Adipose tissue (tissue), 3 donors: Measurements from ENCODE around the gene POU1F1. TPM values are rescaled to one million over a fixed set of nuclear protein-coding genes. Genes with fewer than 3 reads are reported as not detected.
"Not testable (repeated sequence)": the region's sequence is repeated elsewhere in the genome, so short reads cannot be mapped to it uniquely, and the experiment has no call there.

Experiments used
- H3K27ac ChIP-seq: one replicate; pipeline ENCODE4 v1.5.1; 2013; ENCODE audit warnings: low read depth, low read length
- WGBS, 3 donors: extraction: QIAGEN DNeasy Blood & Tissue Kit; methylation state at CpG; one replicate each; pipeline ENCODE4 v1.1.7; 2013; 5-methylcytosine and 5-hydroxymethylcytosine counted together
- polyA plus RNA-seq, 3 donors: library from polyadenylated mRNA; stranded (reverse); fragments of 200-250 nt; gene quantifications; one replicate each; pipeline ENCODE4 v1.2.3, GENCODE V29; 2013
- donor health status: healthy with polysubstance abuse.
- donor health status: Bipolar disorder and iron deficiency.
- donor health status: healthy.

Gene POU1F1
- polyA plus RNA-seq, 3 donors, result not detected

DNA sequence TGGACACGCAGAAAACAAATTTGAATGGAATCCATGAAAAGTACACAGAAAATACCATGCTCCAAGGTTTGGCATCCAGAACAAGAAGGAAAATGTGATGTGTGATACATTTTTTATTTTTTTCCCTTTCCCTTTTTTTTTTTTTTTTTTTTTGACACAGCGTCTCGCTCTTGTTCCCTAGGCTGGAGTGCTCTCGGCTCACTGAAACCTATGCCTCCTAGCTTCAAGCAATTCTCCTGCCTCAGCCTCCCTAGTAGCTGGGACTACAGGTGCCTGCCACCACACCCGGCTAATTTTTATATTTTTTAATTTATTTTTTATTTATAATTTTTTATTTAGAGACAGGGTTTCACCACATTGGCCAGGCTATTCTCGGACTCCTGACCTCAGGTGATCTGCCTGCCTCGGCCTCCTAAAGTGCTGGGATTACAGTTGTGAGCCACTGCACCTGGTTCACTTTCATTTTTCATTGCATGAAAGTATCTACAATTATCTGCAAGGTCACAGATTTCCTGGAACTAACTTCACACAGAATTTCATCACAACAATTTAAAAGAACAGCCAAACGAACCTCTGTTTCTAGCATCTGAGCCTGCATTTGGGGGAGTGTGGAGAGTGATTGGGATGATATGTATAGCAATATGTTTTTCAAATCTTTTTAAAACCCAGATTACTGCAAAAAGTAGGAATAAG is 8.3 kb downstream of the POU1F1 start:
- 47 to 82% (median 72%) methylated on average over 8 of the region's 8 CpGs for WGBS, 3 donors
- H3K27ac ChIP-seq, result no peak overlapping the region

DNA sequence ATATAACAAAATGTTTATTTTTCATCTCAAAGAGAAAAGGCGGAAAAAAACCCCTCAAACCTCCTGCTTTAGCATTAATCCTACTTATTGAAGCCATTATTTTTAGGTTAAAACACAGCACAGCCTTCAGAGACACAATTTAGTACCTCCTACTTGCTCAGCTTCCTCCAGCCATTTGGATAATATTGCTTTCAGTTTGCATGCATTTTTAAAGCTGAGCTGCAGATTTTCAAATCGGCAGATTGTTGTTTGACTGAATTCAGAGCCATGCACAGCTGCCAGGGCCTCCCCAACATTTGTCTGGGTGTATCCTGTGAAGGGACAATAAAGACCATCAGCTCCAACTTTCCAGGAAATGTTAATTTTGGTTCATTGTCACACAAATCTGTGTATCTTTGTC is 14.5 kb downstream of the POU1F1 start:
- no peak overlapping the region for H3K27ac ChIP-seq
- 40 to 63% (median 60%) methylated on average over 2 of the region's 2 CpGs for WGBS, 3 donors

DNA sequence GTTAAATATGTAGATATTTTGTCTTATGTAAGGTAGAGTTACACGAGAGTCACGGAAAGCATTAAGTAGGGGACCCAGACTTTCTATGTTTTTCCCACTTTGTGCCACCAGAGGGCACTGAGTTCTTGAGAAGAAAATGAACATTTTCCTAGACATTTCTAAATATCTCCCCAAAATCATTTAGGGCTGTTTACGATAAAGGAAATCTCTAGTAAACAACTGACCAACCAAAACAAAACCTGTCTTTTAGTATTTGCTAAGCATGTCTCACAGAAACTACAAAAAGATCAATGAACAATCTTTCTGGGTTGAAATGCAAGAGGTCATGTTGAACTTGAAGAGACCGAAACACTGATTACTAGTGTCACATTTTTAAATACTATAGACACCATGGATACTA is 16.1 kb downstream of the POU1F1 start:
- H3K27ac ChIP-seq, result no peak overlapping the region
- WGBS, 3 donors, result 32 to 37% (median 33%) methylated on average over 4 of the region's 4 CpGs

DNA sequence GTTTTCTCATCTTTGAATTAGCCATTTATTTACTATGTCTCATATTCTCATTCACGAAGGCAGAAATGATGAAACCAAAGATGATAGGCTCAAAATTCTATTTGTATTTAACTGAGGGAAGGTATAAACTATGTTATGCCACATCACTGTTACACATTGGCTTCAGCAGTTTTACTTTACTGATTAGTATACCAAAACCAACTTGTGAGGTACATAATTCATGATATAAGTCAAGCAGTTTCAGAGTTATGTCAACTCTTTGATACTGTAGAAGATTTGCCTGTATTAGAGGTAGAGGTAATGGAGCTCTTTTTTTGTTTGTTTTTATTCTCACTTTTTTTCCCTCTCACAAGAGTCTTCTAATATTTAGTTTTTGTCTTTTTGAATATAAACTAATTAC is 26.4 kb downstream of the POU1F1 start:
- no peak overlapping the region for H3K27ac ChIP-seq
- 84 to 98% (median 95%) methylated on average over 1 of the region's 1 CpG for WGBS, 3 donors

DNA sequence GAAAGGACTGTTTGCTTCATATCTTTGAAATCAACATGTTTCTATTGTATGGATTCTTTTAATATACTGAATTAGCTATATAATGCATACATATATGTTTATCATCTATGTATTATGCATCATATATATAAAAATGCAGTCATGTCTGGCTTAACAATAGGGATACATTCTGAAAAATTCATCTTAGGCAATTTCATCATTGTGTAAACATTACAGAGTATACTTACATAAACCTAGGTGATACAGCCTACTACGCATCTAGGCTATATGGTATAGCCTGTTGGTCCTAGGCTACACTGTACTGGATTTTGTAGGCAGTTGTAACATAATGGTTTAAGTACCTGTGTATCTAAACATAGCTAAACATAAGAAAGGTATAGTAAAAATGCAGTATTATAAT is 27.6 kb downstream of the POU1F1 start:
- no peak overlapping the region for H3K27ac ChIP-seq
- 89 to 97% (median 95%) methylated on average over 1 of the region's 1 CpG for WGBS, 3 donors

DNA sequence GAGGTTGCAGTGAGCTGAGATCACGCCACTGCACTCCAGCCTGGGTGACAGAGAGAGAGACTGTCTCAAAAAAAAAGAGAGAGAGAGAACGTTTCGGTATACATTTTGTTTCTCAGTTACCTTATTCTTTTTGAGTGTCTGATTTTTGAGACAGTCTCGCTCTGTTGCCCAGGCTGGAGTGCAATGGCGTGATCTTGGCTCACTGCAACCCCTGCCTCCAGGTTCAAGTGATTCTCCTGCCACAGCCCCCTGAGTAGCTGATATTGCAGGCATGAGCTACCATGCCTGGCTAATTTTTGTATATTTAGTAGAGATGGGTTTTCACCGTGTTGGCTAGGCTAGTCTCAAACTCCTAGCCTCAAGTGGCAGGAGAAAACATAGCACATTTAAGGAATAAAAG is 28.2 kb downstream of the POU1F1 start:
- not testable (repeated sequence) for H3K27ac ChIP-seq
- WGBS, 3 donors, result 88 to 97% (median 95%) methylated on average over 6 of the region's 6 CpGs

DNA sequence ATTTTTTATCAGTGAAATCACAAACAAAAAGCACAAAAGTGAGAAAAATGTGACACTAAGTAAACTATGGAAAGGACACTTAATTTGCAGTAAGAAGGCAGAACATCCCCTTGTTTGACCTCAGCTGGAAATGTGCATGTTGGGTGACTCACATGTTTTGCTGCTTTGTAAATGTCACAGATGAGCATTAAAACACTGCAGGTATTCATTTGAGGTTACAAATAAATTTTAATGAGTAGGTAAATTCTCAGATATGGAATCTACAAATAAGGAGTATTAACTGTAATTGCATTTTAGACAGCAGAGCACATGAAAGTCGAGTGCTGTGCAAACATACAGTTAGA is 29.0 kb downstream of the POU1F1 start:
- WGBS, 3 donors, result 68 to 97% (median 96%) methylated on average over 1 of the region's 1 CpG
- no peak overlapping the region for H3K27ac ChIP-seq

DNA sequence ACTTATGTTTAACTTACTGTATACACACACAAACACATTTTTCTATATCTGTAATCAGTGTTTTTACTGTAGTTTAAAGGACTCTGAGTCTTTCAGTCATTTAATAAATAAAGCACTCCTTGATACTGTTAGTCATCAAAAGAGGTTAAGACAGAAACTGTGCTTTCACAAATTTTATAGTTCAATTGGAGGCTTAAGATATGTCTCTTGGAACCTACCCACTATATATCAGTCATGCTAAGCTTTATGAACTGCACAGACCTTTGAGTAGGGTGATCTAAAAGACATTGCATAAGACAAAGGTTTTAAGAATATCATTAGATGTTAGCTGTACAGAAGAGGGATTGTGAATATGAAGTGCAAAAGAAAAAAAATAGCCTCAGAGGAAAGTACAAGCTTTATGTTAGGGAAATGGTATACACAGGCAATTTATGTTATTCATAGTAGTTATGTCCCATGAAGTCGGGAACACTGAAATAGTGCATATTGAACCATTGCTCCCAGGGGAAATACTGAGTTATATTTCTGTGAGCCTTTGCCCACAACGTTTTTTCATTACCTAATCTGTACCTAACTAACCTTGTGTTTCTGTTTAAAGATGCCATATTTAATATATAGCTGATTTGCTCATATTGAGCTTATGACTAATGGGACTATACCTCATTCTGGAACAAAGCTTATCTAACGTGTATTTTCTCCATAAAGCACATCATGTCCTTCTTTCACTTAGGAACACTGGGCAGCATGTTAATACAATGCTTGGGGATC is 29.5 kb downstream of the POU1F1 start:
- WGBS, 3 donors, result 68 to 84% (median 82%) methylated on average over 3 of the region's 3 CpGs
- no peak overlapping the region for H3K27ac ChIP-seq

DNA sequence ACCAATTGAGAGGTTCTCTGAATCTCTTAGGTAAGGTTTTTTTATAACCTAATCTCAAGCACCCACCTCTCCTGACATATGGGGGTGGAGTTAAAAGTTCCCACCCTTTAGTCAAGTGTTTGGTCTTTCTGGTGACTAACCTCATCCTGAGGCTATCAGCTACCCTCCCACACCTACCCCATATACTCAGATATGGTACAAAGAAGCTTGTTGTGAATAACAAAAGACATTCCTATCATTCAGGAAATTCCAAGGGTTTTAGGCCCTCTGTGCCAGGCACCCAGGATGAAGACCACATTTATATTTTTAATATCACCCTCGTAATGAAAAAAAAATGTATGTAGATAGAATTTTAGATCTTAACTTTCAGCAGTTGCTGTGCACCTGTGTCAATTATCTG is 40.3 kb downstream of the POU1F1 start:
- H3K27ac ChIP-seq, result no peak overlapping the region
- 95 to 100% (median 97%) methylated on average over 1 of the region's 1 CpG for WGBS, 3 donors

DNA sequence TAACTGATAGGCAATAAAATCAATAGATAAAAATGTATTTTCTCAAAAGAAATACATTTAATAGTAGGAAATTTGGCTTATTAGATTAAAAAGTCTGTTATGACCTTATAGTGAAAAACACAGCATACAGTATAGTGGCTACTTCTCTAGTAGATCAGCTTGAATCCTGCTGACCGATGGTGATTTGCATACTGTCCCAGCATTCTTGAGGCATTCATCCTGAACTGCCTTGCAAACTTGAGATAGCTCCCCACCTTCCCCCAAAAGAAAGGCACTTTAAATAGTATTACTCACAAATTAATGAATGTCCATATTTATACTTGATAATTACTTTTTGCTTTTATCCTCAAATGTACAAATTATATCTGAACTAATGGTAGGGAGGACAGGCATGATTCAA is 42.6 kb downstream of the POU1F1 start:
- 89 to 100% (median 98%) methylated on average over 1 of the region's 1 CpG for WGBS, 3 donors

DNA sequence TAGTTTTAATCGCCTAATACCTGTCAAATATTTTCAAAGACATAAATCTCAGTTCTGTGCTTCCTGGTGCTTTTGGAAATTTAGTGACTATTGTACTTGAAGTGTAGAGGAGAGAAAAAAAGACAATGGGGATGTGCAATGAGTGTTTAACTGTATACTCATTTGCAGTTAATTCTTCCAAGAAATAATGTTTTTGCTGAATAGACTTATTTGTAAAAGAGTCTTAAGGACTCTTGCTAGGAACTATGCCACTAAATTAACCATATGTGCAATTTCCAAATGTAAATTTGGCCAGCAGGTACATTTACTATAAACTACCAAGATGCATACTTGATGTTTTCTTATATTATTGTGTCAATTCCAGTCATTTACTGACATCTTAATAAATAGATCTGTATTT is 47.3 kb downstream of the POU1F1 start:
- WGBS, 3 donors, result 35 to 85% (median 74%) methylated on average over 1 of the region's 1 CpG
- no peak overlapping the region for H3K27ac ChIP-seq

More for the DNA sequence above, 42.6 kb downstream of the POU1F1 start:
- no peak overlapping the region for H3K27ac ChIP-seq

DNA sequence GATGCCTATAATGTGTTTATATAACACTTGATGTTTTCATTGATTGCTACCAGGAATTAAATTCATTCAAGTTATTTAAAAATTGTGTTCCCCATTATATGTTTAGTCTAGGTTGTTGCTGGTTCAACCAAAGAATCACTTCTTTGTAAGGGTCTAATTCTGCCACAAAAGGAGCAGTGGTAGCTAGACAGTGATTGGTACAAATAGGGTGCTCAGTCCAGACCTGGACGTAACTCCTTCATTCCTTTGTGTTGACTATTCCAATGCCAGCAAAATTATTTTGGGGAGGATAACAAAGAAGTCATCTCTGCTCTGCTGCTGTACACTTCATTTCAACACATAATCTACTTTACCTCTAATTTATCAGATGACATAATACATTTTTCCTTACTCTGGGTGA is 48.1 kb downstream of the POU1F1 start:
- H3K27ac ChIP-seq, result no peak overlapping the region
- WGBS, 3 donors, result 10 to 38% (median 32%) methylated on average over 1 of the region's 1 CpG

DNA sequence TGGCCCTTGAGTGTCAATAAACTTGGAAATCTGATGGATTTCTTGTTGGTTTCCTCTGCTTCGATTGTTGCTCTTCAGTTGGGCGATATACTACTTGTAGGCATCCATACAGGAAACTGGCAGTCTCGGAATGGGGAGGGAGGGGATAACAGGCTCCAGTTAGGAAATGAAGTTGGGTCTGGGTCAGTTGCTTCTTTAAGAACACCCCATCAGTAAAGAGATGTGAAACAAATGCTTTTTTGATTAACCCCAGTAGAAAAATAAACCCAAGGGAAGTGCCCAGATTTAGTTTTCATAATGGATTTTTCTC is 48.6 kb downstream of the POU1F1 start:
- no peak overlapping the region for H3K27ac ChIP-seq
- 0% methylated on average over 3 of the region's 3 CpGs for WGBS, 3 donors

DNA sequence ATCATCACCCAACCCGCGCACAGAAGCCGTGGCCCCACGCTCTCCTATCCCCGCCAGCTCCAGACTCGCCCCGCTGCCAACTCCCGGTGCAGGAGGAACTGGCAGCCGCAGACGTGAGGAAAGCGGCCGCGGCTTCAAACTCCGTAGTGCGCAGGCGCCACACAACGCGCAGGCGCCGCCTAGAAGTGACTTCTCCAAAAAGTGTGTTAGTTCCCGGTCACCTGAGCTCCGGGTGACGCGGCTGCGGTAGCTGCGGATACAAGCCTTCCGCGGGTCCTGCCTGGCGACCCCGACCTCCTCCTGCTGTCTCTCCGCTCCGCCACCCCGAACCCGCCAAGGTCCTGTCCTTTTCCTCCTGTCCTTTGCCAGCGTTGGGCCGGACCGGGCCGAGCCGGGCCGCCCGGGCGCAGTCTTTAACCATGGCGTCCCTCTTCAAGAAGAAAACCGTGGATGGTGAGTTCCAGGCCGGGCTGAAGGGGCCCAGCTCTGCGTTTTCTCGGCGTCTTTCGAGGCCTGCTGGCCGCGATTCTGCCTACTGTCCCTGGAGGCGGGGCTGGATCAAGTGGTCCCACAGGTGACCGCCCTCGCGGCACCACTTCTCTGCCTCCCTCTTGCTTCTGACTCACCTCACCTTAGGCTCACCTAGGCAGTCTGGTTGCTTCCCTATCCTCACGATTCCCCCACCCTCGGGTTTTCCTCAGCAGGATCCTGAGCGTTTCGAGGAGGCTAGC is 49.1 kb downstream of the POU1F1 start, which contains the start of gene CHMP2B:
CHMP2B (plus strand) TSS at position 206 of the 731 bp plus-strand sequence; CDS start at position 420, 214 bp downstream.
- 0 to 1% (median 0%) methylated on average over 59 of the region's 59 CpGs for whole genome bisulfite sequencing, 3 donors
- no peak within 1 kb of the TSS for H3K27ac ChIP-seq

DNA sequence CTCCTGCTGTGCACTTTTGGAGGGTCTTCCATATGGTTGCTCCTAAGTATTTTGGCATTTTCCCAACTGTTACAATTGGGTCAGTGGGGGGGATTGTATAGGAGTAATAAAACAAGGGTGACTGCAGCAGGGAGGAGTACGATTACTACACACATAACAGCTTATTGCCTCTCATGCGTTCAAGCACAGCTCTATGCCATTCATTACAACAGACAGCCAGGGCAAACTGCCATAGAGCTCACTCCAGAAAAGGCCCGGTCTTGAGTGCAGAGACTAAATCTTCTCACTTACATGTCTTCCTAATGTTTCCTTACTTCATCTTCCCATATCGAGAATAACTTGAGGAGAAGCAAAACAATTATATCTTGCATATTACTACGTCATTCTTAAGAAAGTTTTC is 50.7 kb downstream of the POU1F1 start:
- no peak overlapping the region for H3K27ac ChIP-seq
- WGBS, 3 donors, result 34 to 66% (median 59%) methylated on average over 5 of the region's 5 CpGs

DNA sequence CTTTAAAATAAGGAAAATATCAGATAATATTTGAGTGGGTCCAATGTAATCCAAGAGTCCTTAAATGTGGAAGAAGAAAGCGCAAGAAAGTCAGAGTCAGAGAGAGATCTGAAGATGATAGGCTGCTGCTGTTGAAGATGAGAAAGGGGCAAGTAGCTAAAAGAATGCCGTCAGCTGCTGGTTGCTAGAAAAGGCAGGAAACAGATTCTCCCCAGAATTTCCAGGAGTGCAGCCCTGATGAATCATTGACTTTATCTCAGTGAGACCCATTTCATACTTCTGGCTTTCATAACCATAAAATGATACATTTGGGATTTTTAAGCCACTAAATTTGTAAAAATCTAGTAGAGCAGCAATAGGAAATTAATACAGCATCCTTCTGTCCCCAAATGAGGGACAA is 56.8 kb downstream of the POU1F1 start:
- H3K27ac ChIP-seq, result no peak overlapping the region
- WGBS, 3 donors, result 78 to 83% (median 82%) methylated on average over 2 of the region's 2 CpGs

DNA sequence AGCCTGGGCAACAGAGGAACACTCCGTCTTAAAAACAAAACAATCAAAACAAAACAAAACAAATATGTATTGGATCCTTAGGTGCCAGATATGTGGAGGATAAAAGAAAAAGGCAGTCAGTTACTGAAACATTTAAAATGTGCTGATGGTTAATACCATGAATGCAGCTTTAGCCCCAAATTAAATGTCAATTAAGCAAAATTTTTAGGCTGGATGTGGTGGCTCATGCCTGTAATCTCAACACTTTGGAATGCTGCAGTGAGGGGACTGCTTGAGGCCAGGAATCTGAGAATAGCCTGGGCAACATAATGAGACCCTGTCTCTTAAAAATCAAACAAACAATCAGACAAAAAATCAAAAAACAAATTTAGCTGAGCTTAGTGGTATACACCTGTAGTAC is 57.8 kb downstream of the POU1F1 start:
- no peak overlapping the region for H3K27ac ChIP-seq
- WGBS, 3 donors, result 88 to 100% (median 92%) methylated on average over 1 of the region's 1 CpG
